Right lobe of liver (tissue), 4 donors: ENCODE measurements around the gene TOR1B.

Experiments used
- CTCF ChIP-seq, 4 donors: fragments of 200-600 bp in 3 of 4; fragments of 450-650 bp in 1 of 4; IDR thresholded peaks; one replicate each; pipeline versions ENCODE4 v1.5.1 to v1.8.0; 2016 to 2022; ENCODE audit warnings: antibody characterized with exemption in 4 of 4, mild to moderate bottlenecking in 2 of 4
- POLR2A ChIP-seq: fragments of 450-650 bp; IDR thresholded peaks from one replicate; pipeline ENCODE4 v1.6.1; 2017; ENCODE audit warnings: antibody characterized with exemption, mild to moderate bottlenecking
- donor health status: DM: no; HTN: no; CAD: no.
- donor health status: DM: no; HTN: no; CAD: no.
- donor health status: DM: no; HTN: yes; CAD: no.

GRCh38 chr9:129814432-129815223 is 11.6 kb downstream of the TOR1B start:
- no peak for TF ChIP-seq CTCF (IDR thresholded peaks at IDR 0.05)
- no peak for TF ChIP-seq POLR2A
